Measurements from ENCODE around the gene FAM83F.
A peak's percentile ranks its signal among the peaks of the same experiment; 100 is the strongest.

The FAM83F gene

DNA sequence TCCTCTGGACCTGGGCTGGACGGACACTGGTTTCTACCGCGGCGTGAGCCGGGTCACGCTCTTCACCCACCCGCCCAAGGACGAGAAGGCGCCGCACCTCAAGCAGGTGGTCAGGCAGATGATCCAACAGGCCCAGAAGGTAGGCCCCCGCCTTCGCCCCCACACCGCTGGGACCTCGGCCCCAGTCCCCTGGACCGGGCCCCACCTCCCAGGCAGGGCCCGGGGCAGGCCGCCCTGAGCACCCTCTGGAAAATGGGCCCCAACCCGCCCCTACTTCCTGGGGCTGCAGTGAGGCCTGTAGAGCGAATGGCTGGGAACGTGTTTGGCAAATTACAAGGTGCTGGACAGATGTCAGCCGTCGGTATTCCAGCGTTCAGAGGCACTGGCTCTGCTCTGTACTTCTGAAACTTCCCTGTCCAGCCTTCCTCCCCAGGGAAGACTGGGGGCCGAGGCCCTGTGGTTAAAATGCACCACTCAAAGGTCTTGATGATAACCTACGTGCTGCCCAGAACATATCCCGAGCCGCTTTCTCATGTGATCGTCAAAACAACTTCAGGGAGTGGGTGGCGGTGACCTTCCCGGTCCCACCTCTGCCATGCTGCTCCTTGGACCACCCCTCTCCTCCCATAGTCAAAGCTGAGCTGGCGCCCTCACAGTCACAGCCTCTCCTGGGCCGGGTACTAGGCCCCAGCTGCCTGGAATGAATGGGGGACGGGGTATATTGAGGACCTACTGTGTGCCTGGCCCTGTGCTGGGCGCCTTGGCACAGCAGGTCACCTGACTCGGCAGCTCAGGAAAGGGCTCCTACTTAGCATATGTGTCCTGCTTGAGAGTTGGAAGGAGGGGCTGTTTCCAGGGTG, 869 bp downstream of the FAM83F start:
- no peak for DNase-seq

DNA sequence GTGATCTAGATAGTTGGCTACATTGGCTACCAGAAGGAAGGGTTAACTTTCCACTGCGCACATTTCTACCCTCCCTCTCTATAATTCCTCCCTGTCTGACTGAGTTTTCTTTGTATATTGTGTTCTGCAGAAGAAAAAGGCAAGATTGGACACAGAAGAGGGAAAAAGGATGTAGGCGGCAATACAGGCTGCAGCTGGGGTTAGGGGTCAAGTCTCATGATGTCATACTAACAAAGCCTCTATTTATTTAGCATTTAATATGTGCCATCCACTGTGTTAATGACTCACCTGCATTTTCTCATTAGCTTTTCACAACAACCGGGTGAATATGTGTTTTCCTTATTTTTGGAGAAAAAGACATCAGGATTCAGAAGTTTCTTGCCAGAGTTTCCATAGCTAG, 2.0 kb downstream of the FAM83F start:
- no peak for DNase-seq

DNA sequence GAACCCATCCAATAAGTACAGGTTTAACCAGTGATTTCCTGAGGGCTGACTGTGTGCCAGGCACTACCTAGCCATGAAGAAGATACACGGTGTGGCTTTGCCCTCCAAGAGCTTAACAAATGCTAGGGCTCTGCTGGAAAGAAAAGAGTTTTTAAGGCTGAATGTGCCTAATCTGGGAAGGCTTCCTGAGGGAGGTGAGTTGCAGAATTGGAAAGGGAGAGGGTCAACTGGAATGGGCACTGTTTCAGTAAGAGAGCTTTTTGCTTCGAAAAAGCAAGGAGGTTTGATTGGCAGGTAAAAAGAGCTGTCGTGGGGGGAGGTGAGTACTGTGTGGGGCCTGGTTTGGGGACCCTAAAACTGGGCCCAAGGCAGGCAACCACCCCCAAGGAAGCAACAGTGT, 2.7 kb downstream of the FAM83F start:
- no peak for DNase-seq

DNA sequence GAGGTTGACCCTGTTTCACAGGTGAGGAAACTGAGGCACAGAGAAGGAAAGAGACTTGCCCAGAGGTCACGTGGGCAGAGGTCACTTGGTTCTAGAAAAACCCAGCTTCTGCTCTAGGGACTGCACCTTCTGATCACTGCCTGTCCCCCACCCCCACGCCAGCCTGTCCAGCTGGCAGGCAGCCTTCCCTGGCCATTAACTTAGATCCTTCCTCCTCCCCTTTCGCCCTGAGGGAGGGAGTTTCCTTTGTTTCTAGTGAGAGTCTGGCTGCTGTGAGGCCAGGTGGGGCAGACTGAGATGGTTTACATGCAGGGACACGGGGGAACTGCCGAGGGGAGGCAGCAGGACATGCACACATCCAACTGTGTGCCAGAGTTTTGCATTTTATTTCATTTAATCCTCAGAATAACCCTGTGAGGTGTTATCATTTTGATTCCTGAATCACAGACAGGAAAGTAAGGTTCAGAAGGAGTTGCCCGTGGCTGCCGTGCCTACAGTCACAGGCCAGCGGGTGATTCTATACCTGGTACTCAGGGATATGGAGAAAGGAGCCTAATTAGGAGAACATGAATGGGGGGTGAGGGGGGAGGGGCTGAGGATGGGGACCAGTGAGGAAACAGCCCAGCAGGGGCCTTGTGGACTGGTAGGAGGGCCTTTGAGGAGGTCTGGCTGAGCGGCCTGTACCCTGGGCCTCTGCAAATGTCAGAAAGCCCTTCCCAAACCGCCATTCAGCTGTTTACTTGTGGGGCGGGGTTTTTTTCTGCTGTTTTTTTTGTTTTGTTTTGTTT, 3.4 kb downstream of the FAM83F start:
- no peak for DNase-seq

DNA sequence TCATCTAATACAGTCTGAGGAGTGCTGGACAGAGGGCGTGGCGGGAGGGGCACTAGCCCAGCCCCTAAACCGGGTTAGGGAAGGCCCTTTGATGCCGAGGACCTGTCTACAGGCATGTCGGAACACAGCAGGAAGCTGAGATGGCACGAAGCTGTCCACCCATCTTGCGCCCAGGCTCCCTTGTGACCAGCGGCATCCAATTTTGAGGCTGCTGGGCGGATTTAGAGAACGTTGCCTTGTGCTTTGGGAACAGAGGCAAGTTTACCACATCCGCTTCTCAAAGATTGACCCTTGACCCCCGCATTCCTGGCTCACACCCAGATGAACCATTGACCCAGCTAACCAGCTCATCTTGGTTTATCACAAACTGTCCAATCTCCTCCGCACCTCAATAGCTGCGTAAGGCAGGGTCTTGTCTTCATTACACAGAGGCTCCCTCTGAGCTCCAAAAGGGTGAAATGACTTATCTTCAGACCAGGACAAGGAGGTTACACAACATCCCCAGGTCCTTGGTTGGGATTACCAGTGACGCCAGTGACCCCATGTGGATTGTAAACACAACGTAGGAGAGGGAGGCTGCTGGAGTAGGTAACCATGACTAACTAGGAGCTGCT, 4.5 kb downstream of the FAM83F start:
- no peak for DNase-seq

DNA sequence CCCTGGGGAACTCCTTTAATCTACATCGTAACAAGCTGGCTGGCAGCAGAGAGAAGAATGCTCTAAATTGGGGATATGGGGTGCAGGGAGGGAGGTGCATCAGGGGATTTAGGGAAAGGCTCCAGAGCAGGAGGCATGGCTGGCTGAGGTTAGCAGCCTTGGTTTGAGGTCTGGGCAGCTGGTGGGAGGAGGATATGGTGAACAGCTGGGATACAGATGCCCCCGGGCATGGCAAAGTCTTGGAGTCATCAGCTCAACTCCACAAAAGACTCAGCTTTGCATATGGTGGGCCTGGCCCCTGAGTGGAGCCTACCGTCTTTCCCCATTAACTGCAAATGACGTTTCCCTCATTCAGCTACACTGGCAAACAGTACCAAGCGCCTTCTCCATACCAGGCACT, 5.4 kb downstream of the FAM83F start:
- DNase-seq: no peak

DNA sequence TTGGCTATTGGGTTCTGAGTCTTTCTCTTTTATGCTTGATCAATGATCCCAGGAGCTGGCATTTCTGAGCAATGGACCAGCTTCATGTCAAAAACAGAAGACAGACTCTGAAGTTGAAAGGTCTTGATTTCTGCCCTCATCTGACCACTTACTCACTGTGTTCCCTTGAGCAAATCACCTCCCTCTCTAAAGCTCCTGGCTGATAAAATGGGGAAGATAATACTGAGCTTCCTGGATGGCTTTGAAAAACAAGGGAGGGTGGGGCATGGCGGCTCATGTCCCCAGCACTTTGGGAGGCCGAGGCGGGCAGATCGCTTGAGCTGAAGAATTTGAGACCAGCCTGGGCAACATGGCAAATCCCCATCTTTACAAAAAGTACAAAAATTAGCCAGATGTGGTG, 6.4 kb downstream of the FAM83F start:
- peak; percentile 5 for DNase-seq

DNA sequence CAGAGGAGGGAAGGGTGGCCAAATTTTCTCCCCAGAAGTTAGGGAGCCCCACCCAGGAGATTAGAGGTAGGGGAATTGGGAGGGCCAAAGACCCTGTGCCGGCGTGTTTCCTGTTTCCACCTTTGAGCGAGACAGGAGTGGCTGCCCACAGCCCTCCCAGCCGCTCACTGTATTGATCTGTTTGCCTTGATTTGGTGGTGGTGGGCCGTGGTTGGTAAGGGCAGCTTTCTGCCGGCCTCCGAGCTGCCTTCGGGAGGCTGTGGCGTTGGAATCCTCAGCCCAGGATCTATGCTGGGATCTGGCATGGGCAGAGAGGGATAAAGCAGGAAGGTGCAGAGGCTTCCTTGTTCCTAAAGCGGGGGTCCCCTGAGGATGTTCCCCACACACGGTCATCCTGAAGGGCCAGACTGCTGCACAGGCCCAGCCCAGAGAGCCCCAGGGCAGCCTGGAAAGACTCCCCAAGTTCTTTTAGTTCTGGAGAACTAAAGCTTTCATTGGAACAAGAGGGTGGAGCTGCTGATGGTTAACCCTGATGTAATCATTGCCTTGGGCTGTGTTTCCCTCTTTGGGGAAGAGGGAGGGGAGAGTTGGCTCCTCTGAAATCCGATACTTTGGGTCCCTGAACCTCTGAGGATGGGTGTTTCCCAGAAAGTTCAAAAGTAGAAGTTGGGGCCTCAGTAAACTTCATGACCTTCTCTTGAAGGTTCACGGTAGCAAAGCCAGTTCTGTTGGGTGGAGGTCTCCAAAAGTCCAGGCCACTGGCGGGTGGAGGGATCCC, 7.2 kb downstream of the FAM83F start:
- DNase-seq: no peak

DNA sequence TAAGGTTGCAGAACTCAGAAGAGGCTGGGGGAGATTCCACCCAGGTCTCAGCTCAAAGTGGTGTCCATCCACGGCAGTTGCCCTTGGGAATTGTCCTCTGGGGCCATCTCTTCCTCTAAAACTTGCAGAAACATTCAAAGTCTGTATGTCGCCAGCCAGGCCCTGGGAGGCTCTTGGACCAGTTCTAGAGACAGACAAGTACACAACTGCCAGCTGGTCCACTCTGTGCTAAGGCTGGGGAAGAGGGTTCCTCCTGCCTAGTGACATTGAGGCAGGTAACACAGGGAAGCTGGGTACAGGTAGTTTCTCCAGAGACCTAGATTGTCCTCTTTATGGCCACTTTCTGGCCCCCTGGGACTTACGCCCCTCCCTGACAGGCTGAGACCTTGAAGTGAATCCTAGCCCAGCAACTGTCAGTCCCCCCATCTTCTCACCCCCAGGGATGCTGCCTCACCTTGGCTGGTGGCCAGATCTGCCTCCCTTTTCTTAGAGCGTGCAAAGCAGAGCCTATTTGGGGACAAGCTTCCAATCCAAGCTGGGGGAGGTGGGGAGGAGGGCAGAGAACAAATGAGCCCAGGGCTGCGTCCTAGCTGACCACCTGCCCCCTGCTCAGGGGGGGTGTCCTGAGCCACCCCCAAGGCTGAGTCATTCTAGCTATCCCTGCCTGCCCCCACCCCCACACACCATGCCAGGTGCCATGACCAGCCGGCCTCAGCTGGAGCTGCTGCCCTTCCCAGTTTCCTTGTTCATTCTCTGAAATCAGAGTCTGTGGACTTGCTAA, 8.4 kb downstream of the FAM83F start:
- DNase-seq: no peak

DNA sequence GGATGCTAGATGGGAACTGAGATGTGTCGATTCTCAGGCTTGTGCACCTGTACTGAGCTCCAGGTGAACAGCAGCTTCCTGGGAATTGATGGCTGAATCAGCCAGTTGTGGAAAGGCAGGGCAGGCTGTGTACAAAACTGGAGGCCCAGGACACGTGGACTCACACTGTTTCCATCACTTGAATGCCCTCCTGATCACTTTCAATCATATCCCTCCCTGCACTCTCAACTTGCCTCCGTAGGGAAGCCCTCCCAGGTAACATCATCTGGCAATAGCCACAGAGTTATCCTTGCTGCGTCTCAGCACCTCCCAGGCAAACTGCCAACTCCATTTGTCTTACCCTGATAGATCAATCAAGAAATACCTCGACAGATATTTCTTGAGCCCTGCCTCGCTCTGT, 10.1 kb downstream of the FAM83F start:
- no peak for DNase-seq

DNA sequence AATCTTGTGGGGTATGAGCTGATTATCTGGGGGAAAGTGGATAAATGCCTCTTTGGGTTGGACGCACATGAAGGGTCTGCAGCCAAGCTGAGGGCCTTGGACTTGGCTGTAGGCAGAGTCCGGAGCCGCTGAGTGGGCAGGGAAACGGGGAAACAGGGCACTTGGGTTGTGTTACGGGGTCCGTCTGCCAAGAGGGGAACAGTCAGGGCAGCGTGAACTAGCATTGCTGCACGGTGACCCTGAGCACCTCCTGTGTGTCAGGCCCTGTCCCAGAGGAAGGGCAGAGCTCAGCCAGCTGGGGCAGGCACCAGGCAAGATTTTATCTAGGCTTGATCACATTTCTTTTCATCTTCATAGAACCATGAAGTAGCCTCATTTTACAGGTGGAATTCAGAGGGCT, 11.9 kb downstream of the FAM83F start:
- no peak for DNase-seq

DNA sequence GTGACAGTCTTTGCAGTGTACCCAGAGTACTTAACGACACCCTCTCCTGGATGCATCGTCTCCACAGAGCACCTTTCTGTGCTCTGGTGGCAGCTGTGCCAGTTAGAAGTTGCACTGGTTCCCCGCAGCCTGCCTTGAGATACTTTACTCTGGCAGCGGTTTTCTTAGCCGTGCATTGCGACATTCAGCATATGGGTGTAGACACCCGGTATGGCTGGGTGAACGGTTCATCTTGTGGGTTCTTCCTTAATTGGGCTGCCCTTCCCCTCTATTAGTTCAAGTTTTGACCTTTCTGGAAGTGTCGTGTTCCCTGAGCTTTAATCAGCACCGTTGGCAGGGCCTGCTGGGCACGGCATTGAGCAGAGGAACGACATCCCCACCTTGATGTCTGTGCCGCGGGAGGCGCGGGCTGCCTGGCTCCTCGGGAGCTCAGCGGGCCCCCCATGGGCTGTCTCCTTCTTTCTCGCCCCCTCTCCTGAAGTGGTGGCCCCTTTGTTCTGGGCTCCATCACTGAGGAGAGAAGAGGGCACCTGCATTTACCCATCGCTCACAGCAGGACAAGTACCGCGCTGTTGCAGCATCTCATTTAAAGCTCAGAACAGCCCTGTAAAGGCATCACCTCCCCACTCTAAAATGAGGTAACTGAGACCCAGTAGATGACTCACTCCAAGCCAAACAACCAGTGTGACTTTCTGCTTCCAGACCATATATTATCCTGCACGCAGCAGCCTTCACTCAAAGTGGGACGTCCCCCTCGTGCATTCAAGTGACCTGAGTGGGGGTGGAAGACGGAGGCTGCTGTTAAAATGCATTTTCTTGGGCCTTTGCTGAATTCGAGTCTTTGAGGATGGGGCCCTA, 13.3 kb downstream of the FAM83F start:
- peak; percentile 13 for DNase-seq

DNA sequence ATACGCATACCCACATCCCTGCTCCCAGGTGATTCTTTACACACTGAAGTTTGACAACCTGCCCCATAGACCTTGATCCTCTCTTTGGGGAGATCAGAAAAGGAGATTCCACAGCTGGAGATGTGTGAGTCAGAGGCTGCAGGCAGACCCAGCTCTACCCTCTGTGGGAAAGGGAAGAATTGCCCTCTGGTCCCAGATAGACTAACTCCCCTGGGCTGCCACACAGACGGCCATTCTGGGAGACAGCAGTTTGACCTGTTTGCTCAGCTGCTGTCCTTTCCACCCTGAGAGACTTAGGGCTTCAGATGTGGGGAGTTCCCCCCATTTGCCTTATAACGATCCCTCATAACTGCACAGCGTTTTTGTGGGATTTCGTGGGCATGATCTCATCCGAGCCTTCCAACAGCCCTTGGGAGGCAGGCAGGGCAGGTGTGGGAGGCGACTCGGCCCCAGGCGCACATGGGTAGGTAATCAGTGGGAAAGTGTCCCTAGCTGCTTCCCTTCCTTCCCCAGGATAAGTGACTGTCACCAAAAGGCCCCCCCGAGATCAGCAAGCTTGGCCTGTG, 14.1 kb downstream of the FAM83F start:
- peak; percentile 20 for DNase-seq

DNA sequence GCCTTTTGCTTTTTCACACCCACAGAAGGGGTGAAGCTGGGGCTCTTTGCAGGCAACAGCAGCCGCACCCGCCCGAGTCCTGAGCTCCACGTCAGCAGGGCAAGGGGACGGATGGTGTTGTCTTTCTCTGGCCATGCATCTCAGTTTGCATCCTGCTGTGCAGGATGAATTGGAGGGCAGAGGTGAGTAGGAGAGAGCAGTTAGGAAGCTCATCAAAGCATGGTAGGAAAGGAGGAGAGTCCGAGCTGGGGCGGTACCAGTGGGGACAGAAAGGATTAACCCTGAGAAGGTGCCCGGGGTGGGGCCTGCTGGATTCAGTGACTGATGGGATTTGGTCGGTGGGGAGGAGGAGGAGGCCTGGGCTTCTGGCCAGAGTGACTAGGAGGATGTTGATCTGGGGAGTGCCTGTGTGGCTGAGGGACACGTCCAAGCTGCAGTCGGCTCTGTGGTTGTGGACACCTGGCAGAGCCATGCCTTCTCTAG, 14.6 kb downstream of the FAM83F start:
- DNase-seq: peak; percentile 37

DNA sequence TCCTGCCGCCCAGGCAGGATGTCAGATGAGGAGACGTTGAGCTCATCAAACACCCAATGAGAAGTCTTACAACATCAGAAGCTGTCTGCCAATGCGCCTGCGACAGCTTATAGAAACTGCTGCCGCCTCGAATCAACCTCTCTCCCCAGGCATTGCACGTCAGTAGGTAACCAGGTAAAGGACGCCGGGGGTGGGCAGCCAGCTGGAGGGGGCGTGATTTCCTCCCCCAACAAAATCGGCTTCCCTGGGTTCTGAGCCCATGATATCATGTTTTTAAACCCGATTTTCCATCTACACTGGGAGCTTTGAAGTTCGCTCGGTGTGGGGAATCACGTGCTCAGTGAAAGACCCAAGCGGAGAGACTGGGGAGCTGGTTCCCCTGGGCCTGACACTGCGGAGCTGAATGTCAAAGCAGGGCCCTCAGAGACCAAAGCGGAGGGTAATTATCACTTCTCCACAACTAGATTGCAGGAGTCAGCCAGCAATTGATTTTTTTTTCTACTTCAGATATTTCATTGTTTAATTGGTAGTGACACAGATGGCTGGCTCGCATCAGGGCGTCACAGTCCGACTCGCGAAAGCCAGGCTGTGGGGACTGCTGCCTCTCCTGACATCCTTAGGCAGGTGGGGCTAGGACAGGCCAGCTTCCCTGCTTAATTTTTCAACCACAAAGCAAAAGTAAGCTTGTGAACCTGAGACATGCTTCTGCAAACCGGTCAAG, 15.4 kb downstream of the FAM83F start:
- DNase-seq: peak; percentile 2

DNA sequence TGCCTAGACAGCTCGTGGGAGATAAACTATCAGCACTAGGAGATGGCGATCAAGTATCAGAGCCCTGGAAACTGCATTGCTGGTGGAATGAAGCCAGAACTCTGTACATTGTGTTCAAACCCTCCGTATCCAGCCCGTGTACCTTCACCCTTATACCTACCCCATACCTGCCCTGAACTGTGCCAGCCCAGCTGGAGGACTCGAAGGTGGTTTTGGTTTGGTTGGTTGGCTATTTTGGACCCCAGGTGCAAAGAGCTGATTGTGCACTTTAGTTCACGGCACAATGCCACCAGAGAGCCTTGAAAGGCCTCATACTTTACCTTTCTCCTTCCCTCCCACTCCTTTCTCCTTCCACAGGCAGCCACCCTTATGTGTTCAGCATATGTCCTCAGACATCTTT, 16.0 kb downstream of the FAM83F start:
- DNase-seq: peak; percentile 1

DNA sequence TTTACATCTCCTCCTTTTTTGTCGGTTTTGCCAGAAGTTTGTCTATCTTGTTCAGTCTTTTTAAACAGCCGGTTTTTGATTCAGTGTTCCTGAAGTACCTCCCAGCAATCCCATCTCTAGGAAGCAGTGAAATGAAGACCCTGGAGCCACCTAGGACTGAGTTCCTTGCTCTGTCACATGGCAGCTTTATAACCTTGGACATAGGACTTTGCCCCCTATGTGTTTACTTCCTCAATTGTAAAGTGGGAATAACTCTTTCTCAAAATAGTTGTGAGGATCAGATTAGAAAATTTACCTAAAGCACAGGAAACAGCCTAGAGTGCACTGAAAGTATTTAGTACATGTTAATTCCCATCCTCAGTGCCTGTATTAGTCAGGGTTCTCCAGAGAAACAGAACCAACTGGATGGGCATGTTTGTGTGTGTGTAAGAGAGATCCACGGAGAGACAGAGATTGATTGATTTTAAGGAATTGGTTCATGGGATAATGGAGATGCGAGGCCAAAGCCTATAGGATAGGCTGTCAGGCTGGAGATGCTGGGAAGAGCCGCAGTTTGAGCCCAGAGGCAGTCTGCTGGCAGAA, 20.0 kb downstream of the FAM83F start:
- DNase-seq: no peak

DNA sequence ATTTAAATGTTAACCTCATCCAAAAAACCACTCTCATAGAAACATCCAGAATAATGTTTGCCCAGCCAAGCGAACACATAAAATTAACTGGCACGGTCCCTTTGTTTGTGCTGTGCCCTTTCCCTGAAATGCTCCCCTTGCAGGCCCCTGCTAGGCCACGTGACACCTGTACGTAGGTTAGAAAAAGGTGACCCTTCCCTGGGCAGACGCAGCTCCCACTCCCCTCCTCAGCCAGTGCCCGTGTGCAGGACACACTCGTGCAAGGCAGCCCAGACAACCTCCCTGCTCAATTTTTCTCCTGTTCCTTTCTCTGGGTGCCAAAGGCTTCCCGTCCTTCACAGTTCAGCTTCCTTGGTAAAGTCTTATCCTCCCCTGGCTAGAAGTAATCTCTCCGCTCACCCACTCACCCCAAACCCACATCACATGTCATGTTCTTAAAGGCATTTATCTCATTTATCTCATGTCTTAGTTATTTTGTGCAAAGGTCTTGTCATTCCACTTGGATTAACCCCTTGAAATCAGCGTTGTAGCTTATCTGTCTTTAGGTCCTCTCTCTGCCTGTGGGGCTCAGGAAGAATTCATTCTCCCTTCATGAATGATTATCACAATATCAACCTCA, 20.7 kb downstream of the FAM83F start:
- DNase-seq: no peak

DNA sequence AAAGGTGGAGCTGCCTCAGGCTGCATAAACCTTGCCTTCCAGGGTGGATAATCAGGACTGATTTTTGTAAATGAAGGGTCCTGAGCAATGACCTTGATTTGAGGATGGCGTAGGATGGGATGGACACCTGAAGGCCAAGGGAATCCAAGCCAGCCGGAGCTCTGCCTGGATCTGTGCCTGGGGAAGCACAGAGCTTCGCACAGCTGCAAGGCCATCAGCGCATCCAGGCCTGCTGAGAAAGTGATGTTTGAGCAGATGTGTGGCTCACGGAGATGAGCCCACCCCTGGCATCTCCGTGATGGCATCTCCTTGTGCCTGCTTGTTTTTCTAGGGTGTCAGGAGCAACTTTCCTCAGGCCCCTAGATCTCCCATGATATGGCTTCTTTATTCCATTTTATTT, 23.3 kb downstream of the FAM83F start:
- peak; percentile 15 for DNase-seq
